HG02885 (cell line): ENCODE data around the gene ARV1.

Source experiments
- ATAC-seq: cut with Tn5 transposase; IDR thresholded peaks from one replicate; pipeline ENCODE4 v1.9.1; 2021; ENCODE audit warnings: mild to moderate bottlenecking; ENCODE audit not compliant: unreplicated experiment, poor library complexity

ARV1 gene

GRCh38 chr1:230978491-230979388 is at the start of gene ARV1, which contains the start of gene TTC13:
ARV1 (plus strand) TSS chr1:230979094; CDS start chr1:230979106, 12 bp downstream.
TTC13 (minus strand) TSS chr1:230978861; CDS start chr1:230978830, 31 bp downstream.
- peak; percentile 93 for ATAC-seq

GRCh38 chr1:230930986-230931385 is 47.9 kb upstream of the ARV1 start:
- no peak for ATAC-seq

GRCh38 chr1:230935852-230936251 is 43.0 kb upstream of the ARV1 start:
- ATAC-seq = no peak

- no peak for ATAC-seq
Observed at GRCh38 chr1:230936475-230936874, 42.4 kb upstream of the ARV1 start.

- no peak for ATAC-seq
Observed at GRCh38 chr1:230937371-230937770, 41.5 kb upstream of the ARV1 start.

GRCh38 chr1:230938924-230939368 is 39.9 kb upstream of the ARV1 start:
- no peak for ATAC-seq

GRCh38 chr1:230939806-230940489 is 38.9 kb upstream of the ARV1 start:
- ATAC-seq = no peak

- ATAC-seq = no peak
Observed at GRCh38 chr1:230940848-230941247, 38.0 kb upstream of the ARV1 start.

- no peak for ATAC-seq
Observed at GRCh38 chr1:230943048-230943593, 35.8 kb upstream of the ARV1 start.

GRCh38 chr1:230948301-230948700 is 30.6 kb upstream of the ARV1 start:
- ATAC-seq = no peak

GRCh38 chr1:230948903-230949302 is 30.0 kb upstream of the ARV1 start:
- no peak for ATAC-seq

GRCh38 chr1:230950404-230950803 is 28.5 kb upstream of the ARV1 start:
- no peak for ATAC-seq

GRCh38 chr1:230957580-230957989 is 21.3 kb upstream of the ARV1 start:
- peak; percentile 93 for ATAC-seq

- no peak for ATAC-seq
Observed at GRCh38 chr1:230958370-230958769, 20.5 kb upstream of the ARV1 start.

GRCh38 chr1:230964896-230965295 is 14.0 kb upstream of the ARV1 start:
- no peak for ATAC-seq

GRCh38 chr1:230965535-230965934 is 13.4 kb upstream of the ARV1 start:
- no peak for ATAC-seq

- no peak for ATAC-seq
Observed at GRCh38 chr1:230966358-230966873, 12.5 kb upstream of the ARV1 start.

GRCh38 chr1:230970432-230970831 is 8.5 kb upstream of the ARV1 start:
- ATAC-seq = no peak

GRCh38 chr1:230971771-230972170 is 7.1 kb upstream of the ARV1 start:
- no peak for ATAC-seq

GRCh38 chr1:230972855-230973271 is 6.0 kb upstream of the ARV1 start:
- ATAC-seq = peak; percentile 85

GRCh38 chr1:230975636-230976035 is 3.3 kb upstream of the ARV1 start:
- ATAC-seq = no peak
